ENCODE data around the gene GPR3. TPM values are rescaled to one million over a fixed set of nuclear protein-coding genes. Genes with fewer than 3 reads are reported as not detected.

The GPR3 gene
- total and polyA plus RNA-seq, 2 donors (not counting 3 experiments of a cell fraction or from before 2014, with no cell fraction given): 1.8 TPM

GRCh38 chr1:27363766-27364695 lies 28.4 kb upstream of the GPR3 start:
- no peaks in the 10 kb centered on the region for H3K27me3 ChIP-seq (ENCODE audit: control insufficient read depth in 2 of 2, insufficient read depth in 2 of 2, low read length in 2 of 2)
- H3K4me1 ChIP-seq (ENCODE audit: control insufficient read depth, extremely low read depth, insufficient read depth, low read length): peaks cover 15% of the 10 kb centered on the region
- intact Hi-C loops (cut with micrococcal nuclease): no loop called here
- dilution Hi-C loops (cut with MboI; ENCODE audit: extremely low pct_ligation_motif_present, low sequenced_read_pairs): no loop called here
- no peak overlapping the region for H3K9ac ChIP-seq (replicated peaks; ENCODE audit: extremely low read depth, insufficient read depth, low read length)
- no peak for FAIRE-seq
- no peak overlapping the region for H2AFZ ChIP-seq (ENCODE audit: low read depth, low read length)
- ChIA-PET POLR2A (no interaction called here), CTCF (interaction anchor here (1.0 kb wide), 1 partner anchor 24 kb away, joined by 4 read pairs; no protein-coding TSS in a partner anchor)
- TF ChIP-seq GATA2 (IDR thresholded peaks at IDR 0.05; ENCODE audit: insufficient read depth, insufficient read length, low read depth, low read length) (no peak), JUN (IDR thresholded peaks at IDR 0.05; ENCODE audit: borderline replicate concordance, insufficient read depth, insufficient read length, low read depth) (no peak), POLR2A (IDR thresholded peaks at IDR 0.05; ENCODE audit: low read depth, low read length) (no peak), EZH2 (IDR thresholded peaks at IDR 0.05; ENCODE audit: borderline replicate concordance, low read depth, low read length, severe bottlenecking) (no peak), MAX (IDR thresholded peaks at IDR 0.05; ENCODE audit: insufficient read depth, insufficient read length) (no peak), FOS (IDR thresholded peaks at IDR 0.05; ENCODE audit: borderline replicate concordance, insufficient read depth, low read length) (no peak), MYC (IDR thresholded peaks at IDR 0.05; ENCODE audit: low read depth, low read length) (no peak), POLR2AphosphoS5 (IDR thresholded peaks at IDR 0.05; ENCODE audit: insufficient read depth, low read depth, low read length) (no peak), CTCF (IDR thresholded peaks at IDR 0.05; ENCODE audit: extremely low read depth in 1 of 2, insufficient read depth in 1 of 2, low read depth in 1 of 2, low read length in 2 of 2) (no peak)
- H3K27ac ChIP-seq (ENCODE audit: insufficient read depth, low read depth, low read length): no peak overlapping the region
- no peaks in the 10 kb centered on the region for H4K20me1 ChIP-seq (replicated peaks; ENCODE audit: control insufficient read depth, extremely low read depth, insufficient read depth, low read length)
- no TSS peak for BruUV-seq (replicated peaks)
- no peaks in the 10 kb centered on the region for H3K9me1 ChIP-seq (replicated peaks; ENCODE audit: control insufficient read depth, extremely low read depth, insufficient read depth, low read length)
- H3K9me3 ChIP-seq (replicated peaks; ENCODE audit: control insufficient read depth, insufficient read depth, low read length): no peaks in the 10 kb centered on the region
- H3K4me3 ChIP-seq (replicated peaks in 1 of 3; ENCODE audit: insufficient read depth in 1 of 3, low read depth in 1 of 3, low read length in 3 of 3): no peak overlapping the region
- no peak for DNase-seq (ENCODE audit: low read depth, low spot score)
- H3K79me2 ChIP-seq (ENCODE audit: control insufficient read depth, insufficient read depth, low read length): no peaks in the 10 kb centered on the region
- no peak overlapping the region for H3K4me2 ChIP-seq (ENCODE audit: insufficient read depth, low read length)
- H3K36me3 ChIP-seq (ENCODE audit: control insufficient read depth in 2 of 2, extremely low read depth in 1 of 2, insufficient read depth in 2 of 2, low read length in 2 of 2): peaks cover 0 to 2% of the 10 kb centered on the region in 2 experiments
